Activated gamma-delta T cell treated with Interleukin-2 at 50 U/mL for 16 hours (primary cell): ENCODE data around the gene KRTAP9-6.
"Not testable (repeated sequence)": the region's sequence is repeated elsewhere in the genome, so short reads cannot be mapped to it uniquely, and the experiment has no call there.

Experiments
- DNase-seq: peaks from one replicate; pipeline ENCODE4 v3.0.0-alpha.2; 2020

Gene KRTAP9-6

GRCh38 chr17:41275648-41276190 is 10.5 kb downstream of the KRTAP9-6 start, which contains the start of gene KRTAP9-7:
KRTAP9-7 (plus strand) TSS chr17:41275698; CDS start chr17:41275698, 0 bp downstream.
- DNase-seq = not testable (repeated sequence)

GRCh38 chr17:41278176-41278955 is 13.2 kb downstream of the KRTAP9-6 start:
- DNase-seq = no peak

- no peak for DNase-seq
Measured at GRCh38 chr17:41284043-41284442, 18.9 kb downstream of the KRTAP9-6 start.

- DNase-seq = no peak
Measured at GRCh38 chr17:41284546-41284945, 19.4 kb downstream of the KRTAP9-6 start.

GRCh38 chr17:41287050-41287449 is 21.9 kb downstream of the KRTAP9-6 start:
- DNase-seq = no peak

GRCh38 chr17:41294016-41294415 is 28.8 kb downstream of the KRTAP9-6 start:
- DNase-seq = no peak

GRCh38 chr17:41296846-41297245 is 31.7 kb downstream of the KRTAP9-6 start:
- no peak for DNase-seq

GRCh38 chr17:41298458-41299135 is 33.4 kb downstream of the KRTAP9-6 start:
- DNase-seq = no peak

- DNase-seq = no peak
Measured at GRCh38 chr17:41301204-41301790, 36.1 kb downstream of the KRTAP9-6 start.

- DNase-seq = no peak
Measured at GRCh38 chr17:41301916-41302901, 37.0 kb downstream of the KRTAP9-6 start, which contains the start of gene KRTAP29-1. KRTAP29-1 (minus strand) TSS chr17:41302851; CDS start chr17:41302851, 0 bp downstream.

GRCh38 chr17:41302981-41303380 is 37.8 kb downstream of the KRTAP9-6 start:
- DNase-seq = no peak

- DNase-seq = no peak
Measured at GRCh38 chr17:41304091-41304490, 38.9 kb downstream of the KRTAP9-6 start.

- DNase-seq = no peak
Measured at GRCh38 chr17:41307647-41308046, 42.5 kb downstream of the KRTAP9-6 start.

- DNase-seq = peak; percentile 87
Measured at GRCh38 chr17:41308251-41308917, 43.2 kb downstream of the KRTAP9-6 start.

GRCh38 chr17:41308918-41309359 is 43.8 kb downstream of the KRTAP9-6 start, which contains the start of gene KRTAP16-1:
KRTAP16-1 (minus strand) TSS chr17:41309309; CDS start chr17:41309253, 56 bp downstream.
- DNase-seq = peak; percentile 56

- DNase-seq = no peak
Measured at GRCh38 chr17:41311111-41311510, 45.9 kb downstream of the KRTAP9-6 start.

- no peak for DNase-seq
Measured at GRCh38 chr17:41315204-41315794, 50.1 kb downstream of the KRTAP9-6 start, which contains the start of gene KRTAP17-1. KRTAP17-1 (minus strand) TSS chr17:41315710; CDS start chr17:41315650, 60 bp downstream.
